ENCODE results near the gene SERPINB5.

GRCh38 chr18:63477968-63478367 lies 1.2 kb downstream of the SERPINB5 start:
- TF ChIP-seq POLR2A (IDR thresholded peaks at IDR 0.05): no peak
- no peak for TF ChIP-seq CTCF (IDR thresholded peaks at IDR 0.05 in 4 of 5, conservative IDR thresholded peaks at IDR 0.05 in 1 of 5)
